Measurements from ENCODE around the gene NFIC. TPM values are rescaled to one million over a fixed set of nuclear protein-coding genes. Genes with fewer than 3 reads are reported as not detected.

The NFIC gene
- polyA plus RNA-seq, 1 of the 3 experiments (the other 2 are of a cell fraction): 7.2 TPM

- Histone ChIP-seq H3K9ac (no peak overlapping the region), H3K4me2 (no peak overlapping the region), H3K9me3 (no peaks in the 10 kb centered on the region), H3K79me2 (ENCODE audit: insufficient read depth) (no peaks in the 10 kb centered on the region), H3K27ac (ENCODE audit: low read depth in 2 of 2, low read length in 1 of 2) (no peak overlapping the region), H2AFZ (ENCODE audit: low read depth) (no peak overlapping the region), H3K9me2 (no peaks in the 10 kb centered on the region), H3K4me1 (ENCODE audit: control insufficient read depth in 1 of 2, insufficient read depth in 2 of 2, low read depth in 1 of 2, low read length in 1 of 2) (peaks cover 0 to 2% of the 10 kb centered on the region in 2 experiments; a peak in 1 of 4 replicates), H3K27me3 (ENCODE audit: insufficient read depth) (no peaks in the 10 kb centered on the region), H3K4me3 (ENCODE audit: low read depth in 2 of 2, low read length in 1 of 2) (no peak overlapping the region), H3F3A (replicated peaks; ENCODE audit: insufficient read depth) (peaks cover 11% of the 10 kb centered on the region), H4K20me1 (ENCODE audit: insufficient read depth) (no peaks in the 10 kb centered on the region), H3K36me3 (replicated peaks in 1 of 2; ENCODE audit: control insufficient read depth in 1 of 2, insufficient read depth in 2 of 2, low read length in 1 of 2) (peaks cover 0 to 12% of the 10 kb centered on the region in 2 experiments)
- POLR2A ChIA-PET: no interaction called here
- CTCF ChIA-PET: interaction anchor here (1.0 to 1.2 kb wide), 2 partner anchors 37 to 162 kb away, joined by 5 to 10 read pairs; no protein-coding TSS in a partner anchor
- no peak for TF ChIP-seq REST (IDR thresholded peaks at IDR 0.05; ENCODE audit: low read depth, low read length)
- no peak for TF ChIP-seq GATA2 (CRISPR knock-in tag; IDR thresholded peaks at IDR 0.05)
- no peak for TF ChIP-seq FOSL2 (IDR thresholded peaks at IDR 0.05; ENCODE audit: borderline replicate concordance, low read depth)
- no peak for TF ChIP-seq EZH2phosphoT487 (IDR thresholded peaks at IDR 0.05; ENCODE audit: borderline replicate concordance, low read depth)
- TF ChIP-seq TAF1 (IDR thresholded peaks at IDR 0.05; ENCODE audit: borderline replicate concordance, low read depth, low read length): no peak
- no peak for TF ChIP-seq SIN3A (IDR thresholded peaks at IDR 0.05; ENCODE audit: borderline replicate concordance, low read depth, low read length)
- TF ChIP-seq TEAD4 (IDR thresholded peaks at IDR 0.05; ENCODE audit: borderline replicate concordance, insufficient read depth): no peak
- TF ChIP-seq JUND (IDR thresholded peaks at IDR 0.05): no peak
- TF ChIP-seq TCF12 (IDR thresholded peaks at IDR 0.05): no peak
- TF ChIP-seq CTCF (IDR thresholded peaks at IDR 0.05): no peak
- no peak for TF ChIP-seq ZBTB33 (IDR thresholded peaks at IDR 0.05; ENCODE audit: borderline replicate concordance, low read depth)
- TF ChIP-seq MAX (IDR thresholded peaks at IDR 0.05; ENCODE audit: low read depth): no peak
- no peak for TF ChIP-seq NRF1 (IDR thresholded peaks at IDR 0.05; ENCODE audit: low read depth, low read length)
- no peak for TF ChIP-seq GABPA (IDR thresholded peaks at IDR 0.05; ENCODE audit: low read depth)
- no peak for TF ChIP-seq IRF3 (IDR thresholded peaks at IDR 0.05; ENCODE audit: low read depth, low read length)
- TF ChIP-seq RCOR1 (IDR thresholded peaks at IDR 0.05; ENCODE audit: low read length): no peak
- no peak for TF ChIP-seq EP300 (IDR thresholded peaks at IDR 0.05; ENCODE audit: borderline replicate concordance in 1 of 2, low read depth in 1 of 2, low read length in 1 of 2)
- no peak for DNase-seq
- 98% methylated on average over 9 of the region's 9 CpGs for WGBS (ENCODE audit: low lambda C conversion rate)
These were observed 100.3 kb downstream of the NFIC start for GRCh38 chr19:3466635-3467034.

Measured in SK-N-SH (cell line).